ACC112 (cell line): ENCODE measurements around the gene GPR142.

Source experiments
- H2AFZ ChIP-seq: fragments of 200-600 bp; sonication (generic); one replicate; pipeline ENCODE4 v1.6.0; 2017; ENCODE audit warnings: antibody characterized with exemption, low read length; ENCODE audit not compliant: unreplicated experiment
- H3K27ac ChIP-seq: fragments of 200-600 bp; sonication (generic); 2 replicates; pipeline ENCODE4 v1.5.1; 2014; ENCODE audit warnings: low read depth, mild to moderate bottlenecking, antibody characterized with exemption, low read length, moderate library complexity
- H3K27me3 ChIP-seq: fragments of 200-600 bp; sonication (generic); 2 replicates; pipeline ENCODE4 v1.6.1; 2014; ENCODE audit warnings: mild to moderate bottlenecking, antibody characterized with exemption, low read length, moderate library complexity, mixed read lengths; ENCODE audit not compliant: insufficient read depth
- H3K36me3 ChIP-seq: fragments of 200-600 bp; sonication (generic); 2 replicates; pipeline ENCODE4 v1.6.1; 2016; ENCODE audit warnings: mild to moderate bottlenecking, antibody characterized with exemption, low read length, moderate library complexity, mixed read lengths; ENCODE audit not compliant: insufficient read depth
- H3K4me1 ChIP-seq: fragments of 200-600 bp; sonication (generic); one replicate; pipeline ENCODE4 v1.6.1; 2016; ENCODE audit warnings: low read length, mixed read lengths; ENCODE audit not compliant: insufficient read depth, unreplicated experiment, control insufficient read depth
- H3K4me3 ChIP-seq: fragments of 200-600 bp; sonication (generic); 2 replicates; pipeline ENCODE4 v1.5.1; 2014; ENCODE audit warnings: mild to moderate bottlenecking, low read depth, low read length
- H3K79me2 ChIP-seq: fragments of 200-600 bp; sonication (generic); one replicate; pipeline ENCODE4 v1.6.0; 2016; ENCODE audit warnings: low read length; ENCODE audit not compliant: control insufficient read depth, unreplicated experiment, insufficient read depth

The GPR142 gene

GRCh38 chr17:74332763-74333283 is 34.5 kb upstream of the GPR142 start:
- no peak overlapping the region for H3K27ac ChIP-seq
- no peak overlapping the region for H3K4me3 ChIP-seq
- H3K79me2 ChIP-seq: no peaks in the 10 kb centered on the region
- no peak overlapping the region for H2AFZ ChIP-seq
- H3K36me3 ChIP-seq: no peaks in the 10 kb centered on the region
- H3K4me1 ChIP-seq: no peaks in the 10 kb centered on the region
- H3K27me3 ChIP-seq: peaks cover 26% of the 10 kb centered on the region

DNA sequence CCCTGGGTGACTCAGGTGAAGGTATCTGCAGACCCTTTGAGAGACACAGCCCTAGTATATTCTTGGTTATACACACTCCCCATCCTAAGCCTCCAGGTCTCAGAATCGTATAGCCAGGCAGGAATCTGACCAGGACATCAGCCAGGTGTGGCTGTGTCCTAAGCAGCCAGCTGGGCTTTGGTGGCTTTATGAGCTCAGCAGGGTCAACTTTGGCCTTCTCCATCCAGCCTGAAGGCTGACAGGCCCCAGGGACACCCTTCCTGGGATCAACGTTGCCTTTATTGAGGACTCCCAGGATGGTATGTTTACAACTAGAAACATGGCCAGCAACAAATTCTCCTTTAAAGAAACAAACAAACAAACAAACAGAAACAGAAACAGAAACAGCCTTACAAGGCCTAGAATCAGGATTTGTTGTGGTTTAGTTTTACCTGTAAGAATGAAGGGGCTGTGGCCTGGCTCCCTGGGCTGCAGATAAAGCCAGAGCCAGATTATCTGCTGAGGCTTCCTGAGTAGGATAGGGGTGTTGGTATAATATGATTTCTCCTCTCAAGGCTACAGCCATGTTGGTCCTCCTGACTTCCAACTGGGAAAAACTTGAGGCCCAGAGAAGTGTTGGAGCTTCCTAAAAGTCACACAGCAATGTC is 32.8 kb upstream of the GPR142 start:
- H3K4me3 ChIP-seq: no peak overlapping the region
- peaks cover 26% of the 10 kb centered on the region for H3K27me3 ChIP-seq
- H3K27ac ChIP-seq: no peak overlapping the region

DNA sequence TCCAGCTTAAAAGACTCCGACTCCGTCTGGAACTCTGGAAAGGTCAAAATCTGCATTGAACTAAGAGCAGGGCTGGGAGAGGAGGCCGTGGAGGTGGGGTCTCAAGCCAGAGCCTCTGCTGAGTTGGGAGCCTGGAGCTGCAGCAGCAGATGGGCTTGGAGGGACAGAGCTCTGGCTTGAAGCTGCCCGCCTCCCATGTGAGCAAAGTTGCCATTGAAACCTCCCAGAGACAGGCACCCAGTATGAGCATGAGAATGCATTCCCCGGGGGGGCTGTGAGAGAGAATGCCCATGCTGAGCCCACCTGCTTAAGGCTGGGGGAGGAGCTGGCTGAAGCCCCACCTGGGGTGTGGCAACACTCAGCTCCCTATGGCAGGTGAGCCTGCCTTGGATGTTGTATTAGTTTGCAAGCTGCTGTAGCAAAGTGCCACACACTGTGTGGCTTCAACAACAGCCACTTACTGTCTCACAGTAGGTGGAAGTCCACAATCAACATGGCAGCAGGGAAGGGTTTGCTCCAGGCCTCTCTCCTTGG is 31.7 kb upstream of the GPR142 start:
- Histone ChIP-seq H3K27me3 (peaks cover 19% of the 10 kb centered on the region), H3K79me2 (no peaks in the 10 kb centered on the region), H3K36me3 (no peaks in the 10 kb centered on the region), H3K4me1 (no peaks in the 10 kb centered on the region), H2AFZ (no peak overlapping the region), H3K4me3 (no peak overlapping the region), H3K27ac (no peak overlapping the region)

More for the DNA sequence above, 32.8 kb upstream of the GPR142 start:
- H3K79me2 ChIP-seq: no peaks in the 10 kb centered on the region
- H3K4me1 ChIP-seq: no peaks in the 10 kb centered on the region
- H3K36me3 ChIP-seq: no peaks in the 10 kb centered on the region
- H2AFZ ChIP-seq: no peak overlapping the region

DNA sequence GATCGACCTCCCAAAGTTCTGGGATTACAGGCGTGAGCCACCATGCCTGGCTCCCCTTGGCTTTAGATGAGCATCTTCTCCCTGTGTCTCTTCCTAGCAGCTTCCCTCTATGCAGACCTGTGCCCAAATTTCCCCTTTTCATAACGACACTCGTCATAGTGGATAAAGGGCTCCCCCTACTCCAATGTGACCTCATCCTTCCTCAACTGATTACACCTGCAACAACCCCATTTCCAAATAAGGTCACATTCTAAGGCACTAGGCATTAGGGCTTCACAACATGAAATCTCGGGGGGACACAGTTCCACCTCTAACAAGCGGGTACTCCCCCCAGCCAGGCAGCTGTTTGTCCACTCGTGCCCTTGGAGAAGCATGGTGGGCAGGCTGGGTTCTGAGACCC is 31.0 kb upstream of the GPR142 start:
- Histone ChIP-seq H2AFZ (no peak overlapping the region), H3K27ac (no peak overlapping the region), H3K4me3 (no peak overlapping the region), H3K27me3 (peaks cover 13% of the 10 kb centered on the region), H3K79me2 (no peaks in the 10 kb centered on the region), H3K4me1 (no peaks in the 10 kb centered on the region), H3K36me3 (no peaks in the 10 kb centered on the region)

GRCh38 chr17:74337834-74338500 is 29.3 kb upstream of the GPR142 start:
- Histone ChIP-seq H3K27me3 (peaks cover 12% of the 10 kb centered on the region), H2AFZ (no peak overlapping the region)

GRCh38 chr17:74339537-74340195 is 27.6 kb upstream of the GPR142 start:
- H3K27ac ChIP-seq: no peak overlapping the region
- H3K27me3 ChIP-seq: peaks cover 20% of the 10 kb centered on the region
- H3K79me2 ChIP-seq: no peaks in the 10 kb centered on the region
- no peaks in the 10 kb centered on the region for H3K4me1 ChIP-seq
- H3K36me3 ChIP-seq: no peaks in the 10 kb centered on the region
- H2AFZ ChIP-seq: no peak overlapping the region
- H3K4me3 ChIP-seq: no peak overlapping the region

More at GRCh38 chr17:74337834-74338500, 29.3 kb upstream of the GPR142 start:
- Histone ChIP-seq H3K27ac (no peak overlapping the region), H3K36me3 (no peaks in the 10 kb centered on the region), H3K4me1 (no peaks in the 10 kb centered on the region), H3K4me3 (no peak overlapping the region), H3K79me2 (no peaks in the 10 kb centered on the region)

- Histone ChIP-seq H3K36me3 (no peaks in the 10 kb centered on the region), H3K79me2 (no peaks in the 10 kb centered on the region), H3K27me3 (peaks cover 20% of the 10 kb centered on the region), H2AFZ (no peak overlapping the region), H3K4me1 (no peaks in the 10 kb centered on the region), H3K4me3 (no peak overlapping the region), H3K27ac (no peak overlapping the region)
Measured at GRCh38 chr17:74340470-74341023, 26.8 kb upstream of the GPR142 start.

GRCh38 chr17:74342224-74342623 is 25.1 kb upstream of the GPR142 start:
- Histone ChIP-seq H3K4me1 (no peaks in the 10 kb centered on the region), H3K36me3 (no peaks in the 10 kb centered on the region), H3K4me3 (no peak overlapping the region), H3K27me3 (peaks cover 25% of the 10 kb centered on the region), H3K79me2 (no peaks in the 10 kb centered on the region), H2AFZ (no peak overlapping the region), H3K27ac (no peak overlapping the region)

DNA sequence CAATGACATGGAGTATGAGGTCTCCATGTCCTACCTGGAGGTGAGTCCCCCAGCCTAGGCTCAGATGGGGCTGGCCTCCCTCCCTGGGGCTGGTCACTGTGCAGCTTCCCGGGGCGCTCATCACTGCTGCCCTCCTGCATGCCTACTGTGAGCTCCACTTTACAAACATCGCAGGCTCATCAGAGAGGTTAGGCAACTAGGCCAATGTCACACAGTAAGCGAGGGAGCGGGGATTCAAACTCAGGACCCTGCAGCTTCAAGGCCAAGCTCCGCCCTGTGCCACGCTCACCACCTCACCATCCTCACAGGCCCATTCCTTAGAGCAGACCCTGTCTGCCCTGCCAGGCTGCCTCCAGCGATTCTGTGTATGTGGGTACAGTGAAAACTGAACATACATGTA is 24.2 kb upstream of the GPR142 start:
- Histone ChIP-seq H3K27ac (no peak overlapping the region), H3K4me3 (no peak overlapping the region), H3K36me3 (no peaks in the 10 kb centered on the region), H3K4me1 (no peaks in the 10 kb centered on the region), H3K79me2 (no peaks in the 10 kb centered on the region), H3K27me3 (peaks cover 24% of the 10 kb centered on the region), H2AFZ (no peak overlapping the region)

GRCh38 chr17:74343526-74344284 is 23.6 kb upstream of the GPR142 start:
- Histone ChIP-seq H3K27ac (no peak overlapping the region), H3K79me2 (no peaks in the 10 kb centered on the region), H3K4me1 (no peaks in the 10 kb centered on the region), H2AFZ (no peak overlapping the region), H3K4me3 (no peak overlapping the region), H3K36me3 (no peaks in the 10 kb centered on the region), H3K27me3 (peaks cover 30% of the 10 kb centered on the region)
